GM23338 (cell line): ENCODE measurements around the gene GAA. TPM values are rescaled to one million over a fixed set of nuclear protein-coding genes. Genes with fewer than 3 reads are reported as not detected.

ENCODE experiments used
- ATAC-seq: fragments of 200-7000 bp; cut with Tn5 transposase; 3 replicates; pipeline ENCODE4 v1.9.1; 2020
- DNase-seq: peaks from one replicate; pipeline ENCODE4 v3.0.0-alpha.2; 2015; ENCODE audit warnings: low spot score
- H2AFZ ChIP-seq: fragments of 200-600 bp; sonication (generic); 2 replicates; pipeline ENCODE4 v1.8.0; 2016; ENCODE audit warnings: antibody characterized with exemption, mild to moderate bottlenecking, moderate library complexity
- H3F3A ChIP-seq: fragments of 200-600 bp; sonication (generic); replicated peaks from 2 replicates; pipeline ENCODE4 v1.8.0; 2017; ENCODE audit warnings: antibody characterized with exemption, mixed run types, low read depth
- H3K27ac ChIP-seq: fragments of 200-600 bp; sonication (generic); 2 replicates; pipeline ENCODE4 v1.6.1; 2016; ENCODE audit warnings: low read depth
- H3K27me3 ChIP-seq: fragments of 200-600 bp; sonication (generic); 2 replicates; pipeline ENCODE4 v1.8.0; 2016; ENCODE audit warnings: mild to moderate bottlenecking, mixed run types, moderate library complexity; ENCODE audit not compliant: insufficient read depth
- H3K36me3 ChIP-seq: fragments of 200-600 bp; sonication (generic); 2 replicates; pipeline ENCODE4 v1.8.0; 2016; ENCODE audit warnings: mild to moderate bottlenecking; ENCODE audit not compliant: insufficient read depth
- H3K4me1 ChIP-seq: fragments of 200-600 bp; sonication (generic); 2 replicates; pipeline ENCODE4 v1.8.0; 2016; ENCODE audit warnings: mild to moderate bottlenecking, moderate library complexity; ENCODE audit not compliant: insufficient read depth
- H3K4me2 ChIP-seq: fragments of 200-600 bp; sonication (generic); 2 replicates; pipeline ENCODE4 v1.7.1; 2017; ENCODE audit warnings: mixed run types
- H3K4me3 ChIP-seq: fragments of 200-600 bp; sonication (generic); 2 replicates; pipeline ENCODE4 v1.6.1; 2016; ENCODE audit warnings: mixed run types
- H3K79me2 ChIP-seq: fragments of 200-600 bp; sonication (generic); replicated peaks from 2 replicates; pipeline ENCODE4 v1.8.0; 2017; ENCODE audit warnings: mild to moderate bottlenecking; ENCODE audit not compliant: insufficient read depth
- H3K9me2 ChIP-seq: fragments of 200-600 bp; sonication (generic); 2 replicates; pipeline ENCODE4 v1.8.0; 2017; ENCODE audit not compliant: insufficient read depth
- H4K20me1 ChIP-seq: fragments of 200-600 bp; sonication (generic); replicated peaks from 2 replicates; pipeline ENCODE4 v1.8.0; 2017; ENCODE audit warnings: mild to moderate bottlenecking; ENCODE audit not compliant: insufficient read depth
- H3K27ac Mint-ChIP-seq: 2 replicates; pipeline ENCODE4 v1.8.0; 2020; ENCODE audit warnings: inconsistent platforms, mild to moderate bottlenecking, moderate library complexity, mixed read lengths
- H3K27me3 Mint-ChIP-seq: 3 replicates; pipeline ENCODE4 v1.8.0; 2022; ENCODE audit warnings: low read depth, mild to moderate bottlenecking, moderate library complexity, mixed read lengths, inconsistent platforms; ENCODE audit not compliant: insufficient read depth, poor library complexity
- H3K36me3 Mint-ChIP-seq: 3 replicates; pipeline ENCODE4 v1.8.0; 2021; ENCODE audit warnings: low read depth, mild to moderate bottlenecking, inconsistent platforms, moderate library complexity, mixed read lengths
- H3K4me1 Mint-ChIP-seq: 3 replicates; pipeline ENCODE4 v1.8.0; 2020; ENCODE audit warnings: mild to moderate bottlenecking, inconsistent platforms, mixed read lengths
- H3K4me3 Mint-ChIP-seq: 3 replicates; pipeline ENCODE4 v1.8.0; 2021; ENCODE audit warnings: moderate library complexity, mild to moderate bottlenecking, inconsistent platforms, mixed read lengths
- H3K9me3 Mint-ChIP-seq: 3 replicates; pipeline ENCODE4 v1.8.0; 2020; ENCODE audit warnings: moderate library complexity, mild to moderate bottlenecking, inconsistent platforms, mixed read lengths
- CREB1 ChIP-seq: fragments of 250-450 bp; sonication (Bioruptor Pico); IDR thresholded peaks from 2 replicates; pipeline ENCODE4 v1.5.0; 2020; ENCODE audit warnings: low read depth, mild to moderate bottlenecking, moderate library complexity
- ETS1 ChIP-seq: IDR thresholded peaks from 2 replicates; pipeline ENCODE4 v1.6.1; 2016; ENCODE audit warnings: antibody characterized with exemption
- EZH2 ChIP-seq: fragments of 200-600 bp; sonication (generic); IDR thresholded peaks from one replicate; pipeline ENCODE4 v1.8.0; 2017; ENCODE audit warnings: antibody characterized with exemption, mild to moderate bottlenecking, low read depth; ENCODE audit not compliant: unreplicated experiment
- JUNB ChIP-seq: IDR thresholded peaks from one replicate; pipeline ENCODE4 v1.6.1; 2016; ENCODE audit warnings: antibody characterized with exemption; ENCODE audit not compliant: unreplicated experiment
- NANOG ChIP-seq: IDR thresholded peaks from 2 replicates; pipeline ENCODE4 v1.6.1; 2016; ENCODE audit warnings: antibody characterized with exemption, borderline replicate concordance
- POLR2AphosphoS5 ChIP-seq: IDR thresholded peaks from 2 replicates; pipeline ENCODE4 v1.6.1; 2016; ENCODE audit warnings: antibody characterized with exemption, low read depth
- REST ChIP-seq: IDR thresholded peaks from one replicate; pipeline ENCODE4 v1.6.1; 2018; ENCODE audit warnings: antibody characterized with exemption; ENCODE audit not compliant: unreplicated experiment
- STAT1 ChIP-seq: IDR thresholded peaks from one replicate; pipeline ENCODE4 v1.6.1; 2016; ENCODE audit warnings: antibody characterized with exemption; ENCODE audit not compliant: unreplicated experiment
- ZNF114 ChIP-seq: fragments of 250-450 bp; sonication (Bioruptor Pico); IDR thresholded peaks from 2 replicates; pipeline ENCODE4 v1.5.0; 2020; ENCODE audit warnings: mild to moderate bottlenecking, moderate library complexity
- ZNF331 ChIP-seq: fragments of 250-450 bp; sonication (Bioruptor Pico); IDR thresholded peaks from 2 replicates; pipeline ENCODE4 v1.5.0; 2020; ENCODE audit warnings: low read depth, mild to moderate bottlenecking, moderate library complexity
- polyA plus RNA-seq: library from polyadenylated mRNA; unstranded; fragments of >200 nt; fragmentation: Nextera tagmentation; extraction: Ambion mirVana; gene quantifications from 2 replicates; pipeline ENCODE4 v1.2.1, GENCODE V29; 2016
- total RNA-seq: library from RNA; depleted of rRNA; stranded (reverse); fragments of >200 nt; shearing (Covaris generic); gene quantifications from 2 replicates; pipeline ENCODE4 v1.2.3, GENCODE V29; 2014
- TF ChIP-seq, protein P1 (sequence below), 2 experiments: fragments of 200-600 bp in 1 of 2; sonication (generic) in 1 of 2; conservative IDR thresholded peaks; 2 replicates each; pipeline versions ENCODE4 v1.5.1 to v1.6.1; 2016 to 2017; ENCODE audit warnings: antibody characterized with exemption in 2 of 2, low read depth in 2 of 2, mild to moderate bottlenecking in 2 of 2, moderate library complexity in 1 of 2

GAA gene
- total and polyA plus RNA-seq, 2 experiments from 2014 or later = 72.5 to 98.1 TPM

GRCh38 chr17:80105762-80106161, 4.4 kb downstream of the GAA start:
- Histone ChIP-seq H3K4me3 (no peak overlapping the region), H3K27me3 (peaks cover 1% of the 10 kb centered on the region; the same call in 1 of the 2 replicates), H3K9me2 (no peaks in the 10 kb centered on the region), H3K27ac (no peak overlapping the region), H3K4me1 (peaks cover 9% of the 10 kb centered on the region; the same call in 1 of the 2 replicates), H3F3A (no peaks in the 10 kb centered on the region), H2AFZ (no peak overlapping the region), H4K20me1 (no peaks in the 10 kb centered on the region), H3K4me2 (no peak overlapping the region), H3K79me2 (0 out of 2 replicates have a peak, but pooled peaks cover 5% of the 10 kb centered on the region), H3K36me3 (no peaks in the 10 kb centered on the region)
- H3K36me3 Mint-ChIP-seq = peaks cover 3% of the 10 kb centered on the region; the same call in 2 of the 3 replicates
- H3K27ac Mint-ChIP-seq = no peak overlapping the region
- TF ChIP-seq CREB1 (CRISPR knock-in tag) = no peak
- no peak for TF ChIP-seq NANOG
- no peak for TF ChIP-seq EZH2
- no peak for TF ChIP-seq POLR2AphosphoS5
- TF ChIP-seq ZNF331 = no peak
- no peak for TF ChIP-seq REST
- TF ChIP-seq JUNB = no peak
- no peak for TF ChIP-seq STAT1
- TF ChIP-seq ZNF114 (CRISPR knock-in tag) = no peak
- TF ChIP-seq, protein P1, sequence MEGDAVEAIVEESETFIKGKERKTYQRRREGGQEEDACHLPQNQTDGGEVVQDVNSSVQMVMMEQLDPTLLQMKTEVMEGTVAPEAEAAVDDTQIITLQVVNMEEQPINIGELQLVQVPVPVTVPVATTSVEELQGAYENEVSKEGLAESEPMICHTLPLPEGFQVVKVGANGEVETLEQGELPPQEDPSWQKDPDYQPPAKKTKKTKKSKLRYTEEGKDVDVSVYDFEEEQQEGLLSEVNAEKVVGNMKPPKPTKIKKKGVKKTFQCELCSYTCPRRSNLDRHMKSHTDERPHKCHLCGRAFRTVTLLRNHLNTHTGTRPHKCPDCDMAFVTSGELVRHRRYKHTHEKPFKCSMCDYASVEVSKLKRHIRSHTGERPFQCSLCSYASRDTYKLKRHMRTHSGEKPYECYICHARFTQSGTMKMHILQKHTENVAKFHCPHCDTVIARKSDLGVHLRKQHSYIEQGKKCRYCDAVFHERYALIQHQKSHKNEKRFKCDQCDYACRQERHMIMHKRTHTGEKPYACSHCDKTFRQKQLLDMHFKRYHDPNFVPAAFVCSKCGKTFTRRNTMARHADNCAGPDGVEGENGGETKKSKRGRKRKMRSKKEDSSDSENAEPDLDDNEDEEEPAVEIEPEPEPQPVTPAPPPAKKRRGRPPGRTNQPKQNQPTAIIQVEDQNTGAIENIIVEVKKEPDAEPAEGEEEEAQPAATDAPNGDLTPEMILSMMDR (conservative IDR thresholded peaks at IDR 0.05; ENCODE audit: low read depth in 2 of 2) = no peak
- H3K4me1 Mint-ChIP-seq = peaks cover 22% of the 10 kb centered on the region
- no peak for DNase-seq
- no peaks in the 10 kb centered on the region; the same call in 2 of the 3 replicates for H3K9me3 Mint-ChIP-seq
- H3K4me3 Mint-ChIP-seq = no peak overlapping the region
- ATAC-seq = no peak
- H3K27me3 Mint-ChIP-seq = peaks cover 12% of the 10 kb centered on the region

GRCh38 chr17:80106176-80106575, 4.8 kb downstream of the GAA start:
- Histone ChIP-seq H3K4me3 (no peak overlapping the region), H2AFZ (no peak overlapping the region), H3K4me2 (no peak overlapping the region), H3F3A (no peaks in the 10 kb centered on the region), H3K4me1 (peaks cover 7% of the 10 kb centered on the region; the same call in 1 of the 2 replicates), H3K79me2 (0 out of 2 replicates have a peak, but pooled peaks cover 5% of the 10 kb centered on the region), H3K27me3 (no peaks in the 10 kb centered on the region), H3K9me2 (no peaks in the 10 kb centered on the region), H3K27ac (no peak overlapping the region), H4K20me1 (no peaks in the 10 kb centered on the region), H3K36me3 (no peaks in the 10 kb centered on the region)
- no peak for DNase-seq
- no peak overlapping the region for H3K27ac Mint-ChIP-seq
- H3K36me3 Mint-ChIP-seq = peaks cover 3% of the 10 kb centered on the region; the same call in 2 of the 3 replicates
- no peak overlapping the region for H3K4me3 Mint-ChIP-seq
- ATAC-seq = no peak
- TF ChIP-seq STAT1 = no peak
- no peak for TF ChIP-seq JUNB
- TF ChIP-seq ETS1 = no peak
- TF ChIP-seq ZNF331 = no peak
- TF ChIP-seq ZNF114 (CRISPR knock-in tag) = no peak
- TF ChIP-seq, protein P1 (conservative IDR thresholded peaks at IDR 0.05; ENCODE audit: low read depth in 2 of 2) = no peak
- no peak for TF ChIP-seq CREB1 (CRISPR knock-in tag)
- H3K4me1 Mint-ChIP-seq = peaks cover 22% of the 10 kb centered on the region
- H3K9me3 Mint-ChIP-seq = no peaks in the 10 kb centered on the region; the same call in 2 of the 3 replicates
- H3K27me3 Mint-ChIP-seq = peaks cover 10% of the 10 kb centered on the region
